Endodermal cell (in vitro differentiated cells): ENCODE measurements around the gene L1CAM. TPM values are rescaled to one million over a fixed set of nuclear protein-coding genes. Genes with fewer than 3 reads are reported as not detected.

Experiments
- DNase-seq: peaks from one replicate; pipeline ENCODE4 v3.0.0-alpha.2; 2017
- H3K27ac ChIP-seq: 2 replicates; pipeline ENCODE4 v1.5.1; 2013; ENCODE audit warnings: mild to moderate bottlenecking, low read depth, low read length, moderate library complexity
- H3K27me3 ChIP-seq: 2 replicates; pipeline ENCODE4 v1.6.1; 2013; ENCODE audit warnings: mild to moderate bottlenecking, low read length, moderate library complexity; ENCODE audit not compliant: insufficient read depth, control insufficient read depth, poor library complexity, severe bottlenecking
- H3K36me3 ChIP-seq: 2 replicates; pipeline ENCODE4 v1.7.0; 2013; ENCODE audit warnings: mild to moderate bottlenecking, low read length, moderate library complexity; ENCODE audit not compliant: control insufficient read depth, insufficient read depth
- H3K4me1 ChIP-seq: one replicate; pipeline ENCODE4 v1.7.0; 2013; ENCODE audit warnings: low read length; ENCODE audit not compliant: control insufficient read depth, insufficient read depth
- H3K4me3 ChIP-seq: 2 replicates; pipeline ENCODE4 v1.5.1; 2013; ENCODE audit warnings: mild to moderate bottlenecking, low read length, moderate library complexity
- H3K9ac ChIP-seq: 2 replicates; pipeline ENCODE4 v1.6.1; 2013; ENCODE audit warnings: mild to moderate bottlenecking, low read length, moderate library complexity; ENCODE audit not compliant: poor library complexity, severe bottlenecking; ENCODE audit errors: extremely low read depth
- H3K9me3 ChIP-seq: 2 replicates; pipeline ENCODE4 v1.6.1; 2013; ENCODE audit warnings: mild to moderate bottlenecking, low read length, moderate library complexity; ENCODE audit not compliant: control insufficient read depth
- H3K27ac Mint-ChIP-seq: 2 replicates; pipeline ENCODE4 v1.8.0; 2020; ENCODE audit warnings: mixed read lengths
- H3K27me3 Mint-ChIP-seq: 2 replicates; pipeline ENCODE4 v1.8.0; 2021; ENCODE audit warnings: mild to moderate bottlenecking, mixed read lengths; ENCODE audit not compliant: insufficient read depth
- H3K36me3 Mint-ChIP-seq: 2 replicates; pipeline ENCODE4 v1.8.0; 2020; ENCODE audit warnings: low read depth, mixed read lengths
- H3K4me1 Mint-ChIP-seq: 2 replicates; pipeline ENCODE4 v1.8.0; 2020; ENCODE audit warnings: mixed read lengths
- H3K4me3 Mint-ChIP-seq: 2 replicates; pipeline ENCODE4 v1.8.0; 2020; ENCODE audit warnings: mild to moderate bottlenecking, moderate library complexity, mixed read lengths
- H3K9me3 Mint-ChIP-seq: 2 replicates; pipeline ENCODE4 v1.8.0; 2020; ENCODE audit warnings: mild to moderate bottlenecking, mixed read lengths
- CTCF ChIP-seq: fragments of 200-600 bp; sonication (generic); conservative IDR thresholded peaks from 2 replicates; pipeline ENCODE4 v1.5.0; 2021; ENCODE audit warnings: antibody characterized with exemption, mild to moderate bottlenecking
- WGBS, 2 experiments: methylation state at CpG; one replicate each; pipeline versions ENCODE4 v1.1.5 to v1.1.7; 2013; ENCODE audit warnings: missing lambda C conversion rate in 2 of 2, mixed read lengths in 1 of 2; ENCODE audit not compliant: insufficient coverage in 1 of 2, insufficient read length in 1 of 2; 5-methylcytosine and 5-hydroxymethylcytosine counted together
- total RNA-seq, 2 donors: library from RNA; stranded (reverse); fragmentation: NEBNext Ultra II Directional in 1 of 2; extraction: Animal tissue kit (Norgen Biotek cat#: 25700) in 1 of 2; gene quantifications; 2 replicates in 1 of 2; 3 replicates in 1 of 2; pipeline ENCODE4 v1.2.1, GENCODE V29; 2021

Gene L1CAM
- total RNA-seq, 2 donors from 2014 or later = 7.5 to 29.0 TPM

- no peak for TF ChIP-seq CTCF
- Histone ChIP-seq H3K4me1 (no peaks in the 10 kb centered on the region), H3K27me3 (no peaks in the 10 kb centered on the region), H3K27ac (no peak overlapping the region), H3K9ac (no peak overlapping the region), H3K36me3 (no peaks in the 10 kb centered on the region), H3K4me3 (peak overlapping the region; percentile 83), H3K9me3 (no peaks in the 10 kb centered on the region)
- DNase-seq = no peak
- Mint-ChIP-seq H3K9me3 (peaks cover 53% of the 10 kb centered on the region), H3K4me1 (peaks cover 12% of the 10 kb centered on the region), H3K36me3 (peaks cover 5% of the 10 kb centered on the region), H3K27ac (peak overlapping the region; percentile 44), H3K4me3 (peak overlapping the region; percentile 69), H3K27me3 (peaks cover 6% of the 10 kb centered on the region)
- 73% methylated on average over 9 of the region's 9 CpGs; no CpG with 5 or more reads in 1 of the 2 experiments for WGBS, 2 experiments
These were observed 58.1 kb downstream of the L1CAM start for GRCh38 chrX:153827903-153828302.

DNA sequence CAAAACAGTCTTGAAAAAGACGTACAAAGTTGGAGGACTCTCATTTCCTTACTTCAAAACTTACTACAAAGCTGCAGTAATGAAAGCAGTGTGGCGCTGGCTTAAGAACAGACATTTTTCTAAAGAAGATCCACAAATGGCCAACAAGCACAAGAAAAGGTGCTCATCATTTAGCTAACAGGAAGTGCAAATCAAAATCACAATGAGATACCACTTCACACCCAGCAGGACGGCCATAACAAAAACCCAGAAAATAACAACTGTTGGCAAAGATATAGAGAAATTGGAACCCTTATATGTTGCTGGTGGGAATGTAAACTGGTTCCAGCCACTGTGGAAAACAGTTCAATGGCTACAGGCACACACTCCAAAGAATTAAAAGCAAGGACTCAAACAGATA lies 59.0 kb downstream of the L1CAM start:
- H3K27ac Mint-ChIP-seq = peak overlapping the region; percentile 42
- H3K27me3 ChIP-seq = no peaks in the 10 kb centered on the region
- no peaks in the 10 kb centered on the region for H3K36me3 ChIP-seq
- peaks cover 5% of the 10 kb centered on the region for H3K27me3 Mint-ChIP-seq
- H3K4me3 ChIP-seq = no peak overlapping the region
- WGBS, 2 experiments = 50 to 77% methylated on average over 1 to 2 of the region's 3 CpGs
- no peaks in the 10 kb centered on the region for H3K4me1 ChIP-seq
- no peaks in the 10 kb centered on the region for H3K9me3 ChIP-seq
- H3K9me3 Mint-ChIP-seq = peaks cover 56% of the 10 kb centered on the region
- peak overlapping the region; percentile 69 for H3K4me3 Mint-ChIP-seq
- no peak overlapping the region for H3K9ac ChIP-seq
- peaks cover 12% of the 10 kb centered on the region for H3K4me1 Mint-ChIP-seq
- H3K27ac ChIP-seq = no peak overlapping the region
- H3K36me3 Mint-ChIP-seq = peaks cover 5% of the 10 kb centered on the region
- DNase-seq = no peak
- no peak for TF ChIP-seq CTCF

DNA sequence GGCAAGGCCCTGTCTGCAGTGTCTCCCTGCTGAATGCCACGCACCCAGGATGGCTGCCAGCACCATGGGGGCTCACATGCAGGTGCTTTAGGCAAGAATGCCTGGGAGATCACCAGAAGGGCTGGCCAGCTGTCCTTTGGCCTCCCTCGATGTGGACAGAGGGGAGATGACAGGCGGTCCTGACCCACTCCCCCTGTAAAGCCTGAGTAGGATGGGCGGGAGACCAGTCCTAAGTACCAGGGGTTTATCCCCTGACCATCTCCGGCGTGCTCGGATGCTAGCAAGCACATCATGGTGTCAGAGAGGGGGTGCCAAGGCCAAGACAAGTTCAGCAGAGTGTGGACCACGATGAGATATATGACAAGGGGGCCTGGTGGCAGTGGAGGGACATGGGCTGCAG lies 60.9 kb downstream of the L1CAM start:
- peaks cover 61% of the 10 kb centered on the region for H3K9me3 Mint-ChIP-seq
- H3K36me3 ChIP-seq = no peaks in the 10 kb centered on the region
- no peak overlapping the region for H3K27ac ChIP-seq
- H3K36me3 Mint-ChIP-seq = peaks cover 5% of the 10 kb centered on the region
- H3K27ac Mint-ChIP-seq = no peak overlapping the region
- DNase-seq = peak; percentile 40
- H3K27me3 Mint-ChIP-seq = no peaks in the 10 kb centered on the region
- peaks cover 12% of the 10 kb centered on the region for H3K4me1 Mint-ChIP-seq
- TF ChIP-seq CTCF = no peak
- no peaks in the 10 kb centered on the region for H3K27me3 ChIP-seq
- 93 to 100% methylated on average over 2 to 8 of the region's 8 CpGs for WGBS, 2 experiments
- no peak overlapping the region for H3K9ac ChIP-seq
- no peaks in the 10 kb centered on the region for H3K9me3 ChIP-seq
- H3K4me3 ChIP-seq = no peak overlapping the region
- no peaks in the 10 kb centered on the region for H3K4me1 ChIP-seq
- no peak overlapping the region for H3K4me3 Mint-ChIP-seq
